WTC11 (cell line): ENCODE data around the gene FNBP1L. TPM values are rescaled to one million over a fixed set of nuclear protein-coding genes. Genes with fewer than 3 reads are reported as not detected.
A peak's percentile ranks its signal among the peaks of the same experiment; 100 is the strongest.

Experiments
- ATAC-seq: fragments of 200-7000 bp; cut with Tn5 transposase; 2 replicates; pipeline ENCODE4 v1.10.0; 2021; ENCODE audit warnings: mild to moderate bottlenecking, moderate library complexity
- CTCF ChIA-PET: fragments of 300-600 bp; sonication (Branson Sonifier 250); formaldehyde crosslinking; loops from one replicate; lab custom pipeline; 2021; ENCODE audit warnings: antibody characterized with exemption; lab: Charles Lee
- POLR2A ChIA-PET: fragments of 350-600 bp; sonication (Branson Sonifier 250); formaldehyde crosslinking; loops from one replicate; lab custom pipeline; 2021; ENCODE audit warnings: antibody characterized with exemption; lab: Charles Lee
- DNase-seq: peaks from one replicate; pipeline ENCODE4 v3.0.0; 2021; ENCODE audit warnings: low spot score
- H3K27ac Mint-ChIP-seq: 2 replicates; pipeline ENCODE4 v1.8.0; 2021; ENCODE audit warnings: mixed read lengths
- H3K27me3 Mint-ChIP-seq: 2 replicates; pipeline ENCODE4 v1.8.0; 2021; ENCODE audit warnings: low read depth, mild to moderate bottlenecking, moderate library complexity, mixed read lengths
- H3K36me3 Mint-ChIP-seq: 2 replicates; pipeline ENCODE4 v1.8.0; 2021; ENCODE audit warnings: mixed read lengths
- H3K4me1 Mint-ChIP-seq: 2 replicates; pipeline ENCODE4 v1.8.0; 2022; ENCODE audit warnings: mixed read lengths
- H3K4me3 Mint-ChIP-seq: 2 replicates; pipeline ENCODE4 v1.8.0; 2021; ENCODE audit warnings: mild to moderate bottlenecking, moderate library complexity, mixed read lengths
- H3K9me3 Mint-ChIP-seq: 2 replicates; pipeline ENCODE4 v1.8.0; 2021; ENCODE audit warnings: mixed read lengths
- ATF1 ChIP-seq: sonication (generic); formaldehyde crosslinking; IDR thresholded peaks from 2 replicates; pipeline ENCODE4 v1.8.1; 2023; ENCODE audit warnings: mild to moderate bottlenecking, moderate library complexity, missing genetic modification reagents
- MXD4 ChIP-seq: fragments of 250-450 bp; sonication (Bioruptor Pico); IDR thresholded peaks from 2 replicates; pipeline ENCODE4 v1.8.0; 2021; ENCODE audit warnings: mild to moderate bottlenecking, moderate library complexity, borderline replicate concordance
- MYBL2 ChIP-seq: sonication (generic); formaldehyde crosslinking; IDR thresholded peaks from 2 replicates; pipeline ENCODE4 v1.8.1; 2023; ENCODE audit warnings: mild to moderate bottlenecking, moderate library complexity, missing genetic modification reagents
- NR2C2 ChIP-seq: sonication (generic); formaldehyde crosslinking; IDR thresholded peaks from 2 replicates; pipeline ENCODE4 v1.8.0; 2022; ENCODE audit warnings: mild to moderate bottlenecking, missing genetic modification reagents
- SMAD3 ChIP-seq: sonication (generic); formaldehyde crosslinking; IDR thresholded peaks from 2 replicates; pipeline ENCODE4 v1.8.0; 2022; ENCODE audit warnings: missing genetic modification reagents, mild to moderate bottlenecking, borderline replicate concordance
- total RNA-seq: library from RNA; stranded (reverse); gene quantifications from 3 replicates; pipeline ENCODE4 v1.2.3, GENCODE V29; 2021
- TF ChIP-seq, protein P1 (sequence below): fragments of 250-450 bp; sonication (Bioruptor Pico); IDR thresholded peaks from 2 replicates; pipeline ENCODE4 v1.9.0; 2021; ENCODE audit warnings: moderate library complexity, mild to moderate bottlenecking, inconsistent platforms, borderline replicate concordance
- TF ChIP-seq, protein P2 (sequence below): sonication (generic); formaldehyde crosslinking; conservative IDR thresholded peaks from 2 replicates; pipeline ENCODE4 v1.8.1; 2022; ENCODE audit warnings: mild to moderate bottlenecking, missing genetic modification reagents
- TF ChIP-seq, protein P3 (sequence below): sonication (generic); formaldehyde crosslinking; IDR thresholded peaks from 2 replicates; pipeline ENCODE4 v1.8.0; 2023; ENCODE audit warnings: mild to moderate bottlenecking, missing genetic modification reagents
- TF ChIP-seq, protein P4 (sequence below): sonication (generic); formaldehyde crosslinking; IDR thresholded peaks from 2 replicates; pipeline ENCODE4 v1.8.1; 2022; ENCODE audit warnings: low read depth, missing genetic modification reagents, borderline replicate concordance
- TF ChIP-seq, protein P5 (sequence below): fragments of 250-450 bp; sonication (Bioruptor Pico); IDR thresholded peaks from 2 replicates; pipeline ENCODE4 v1.9.0; 2021; ENCODE audit warnings: mild to moderate bottlenecking
- TF ChIP-seq, protein P6 (sequence below): sonication (generic); formaldehyde crosslinking; conservative IDR thresholded peaks from 2 replicates; pipeline ENCODE4 v1.8.1; 2023; ENCODE audit warnings: mild to moderate bottlenecking, low read depth, missing genetic modification reagents, moderate library complexity

The FNBP1L gene
- total RNA-seq, 1 experiment from 2014 or later, result 79.1 TPM

DNA sequence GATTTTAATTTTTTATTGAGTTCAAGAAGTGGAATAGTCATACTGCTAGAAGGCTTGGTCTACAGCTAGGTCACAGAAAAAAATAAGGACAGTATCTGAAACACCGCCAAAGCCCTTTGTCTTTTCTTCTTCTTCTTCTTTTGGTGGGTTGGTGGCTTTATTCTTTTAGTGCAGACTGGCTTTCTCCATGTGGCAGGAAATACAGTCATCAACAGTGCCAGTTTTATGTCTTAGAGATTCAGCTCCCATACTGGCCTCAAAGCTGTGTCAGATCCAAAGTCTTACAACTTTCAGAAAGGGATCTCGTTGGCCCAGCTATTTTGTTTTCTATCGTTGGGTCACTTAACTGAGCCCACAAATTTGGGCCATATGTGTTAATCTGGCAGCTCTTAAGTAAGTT lies 58.2 kb downstream of the FNBP1L start (continued):
- TF ChIP-seq, protein P1, sequence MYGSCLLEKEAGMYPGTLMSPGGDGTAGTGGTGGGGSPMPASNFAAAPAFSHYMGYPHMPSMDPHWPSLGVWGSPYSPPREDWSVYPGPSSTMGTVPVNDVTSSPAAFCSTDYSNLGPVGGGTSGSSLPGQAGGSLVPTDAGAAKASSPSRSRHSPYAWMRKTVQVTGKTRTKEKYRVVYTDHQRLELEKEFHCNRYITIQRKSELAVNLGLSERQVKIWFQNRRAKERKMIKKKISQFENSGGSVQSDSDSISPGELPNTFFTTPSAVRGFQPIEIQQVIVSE (CRISPR knock-in tag), result no peak
- TF ChIP-seq NR2C2 (CRISPR knock-in tag), result no peak
- TF ChIP-seq, protein P2, sequence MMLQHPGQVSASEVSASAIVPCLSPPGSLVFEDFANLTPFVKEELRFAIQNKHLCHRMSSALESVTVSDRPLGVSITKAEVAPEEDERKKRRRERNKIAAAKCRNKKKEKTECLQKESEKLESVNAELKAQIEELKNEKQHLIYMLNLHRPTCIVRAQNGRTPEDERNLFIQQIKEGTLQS (CRISPR knock-in tag), result no peak
- TF ChIP-seq, all 79 proteins: peak for 0

DNA sequence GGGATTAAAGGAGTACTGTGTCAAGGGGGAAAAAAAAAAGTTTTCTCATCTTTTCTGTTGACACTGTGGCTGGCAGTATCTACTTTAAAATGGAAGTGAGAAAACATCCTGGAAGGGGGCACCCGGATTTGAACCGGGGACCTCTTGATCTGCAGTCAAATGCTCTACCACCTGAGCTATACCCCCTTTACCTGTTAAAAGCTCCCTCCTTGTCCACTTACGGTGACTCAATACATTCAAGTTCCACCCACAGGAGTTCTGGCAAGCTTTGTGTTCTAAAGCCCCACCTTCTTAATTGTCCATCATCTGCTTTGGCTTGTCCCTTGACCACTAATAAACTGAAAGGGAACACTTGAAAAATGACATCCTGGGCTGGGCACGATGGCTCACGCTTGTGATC lies 68.2 kb downstream of the FNBP1L start:
- POLR2A ChIA-PET, result no interaction called here
- DNase-seq (peak; percentile 21), ATAC-seq (no peak; the same call in none of the 2 replicates)
- Mint-ChIP-seq H3K27me3 (no peaks in the 10 kb centered on the region), H3K27ac (no peak overlapping the region), H3K36me3 (peaks cover 15% of the 10 kb centered on the region), H3K4me3 (no peak overlapping the region), H3K4me1 (peaks cover 16% of the 10 kb centered on the region), H3K9me3 (peaks cover 7% of the 10 kb centered on the region; the same call in 1 of the 2 replicates)
- CTCF ChIA-PET, result no interaction called here
- TF ChIP-seq MYBL2 (CRISPR knock-in tag) (no peak), ATF1 (CRISPR knock-in tag) (no peak), MXD4 (no peak)
- TF ChIP-seq, protein P3, sequence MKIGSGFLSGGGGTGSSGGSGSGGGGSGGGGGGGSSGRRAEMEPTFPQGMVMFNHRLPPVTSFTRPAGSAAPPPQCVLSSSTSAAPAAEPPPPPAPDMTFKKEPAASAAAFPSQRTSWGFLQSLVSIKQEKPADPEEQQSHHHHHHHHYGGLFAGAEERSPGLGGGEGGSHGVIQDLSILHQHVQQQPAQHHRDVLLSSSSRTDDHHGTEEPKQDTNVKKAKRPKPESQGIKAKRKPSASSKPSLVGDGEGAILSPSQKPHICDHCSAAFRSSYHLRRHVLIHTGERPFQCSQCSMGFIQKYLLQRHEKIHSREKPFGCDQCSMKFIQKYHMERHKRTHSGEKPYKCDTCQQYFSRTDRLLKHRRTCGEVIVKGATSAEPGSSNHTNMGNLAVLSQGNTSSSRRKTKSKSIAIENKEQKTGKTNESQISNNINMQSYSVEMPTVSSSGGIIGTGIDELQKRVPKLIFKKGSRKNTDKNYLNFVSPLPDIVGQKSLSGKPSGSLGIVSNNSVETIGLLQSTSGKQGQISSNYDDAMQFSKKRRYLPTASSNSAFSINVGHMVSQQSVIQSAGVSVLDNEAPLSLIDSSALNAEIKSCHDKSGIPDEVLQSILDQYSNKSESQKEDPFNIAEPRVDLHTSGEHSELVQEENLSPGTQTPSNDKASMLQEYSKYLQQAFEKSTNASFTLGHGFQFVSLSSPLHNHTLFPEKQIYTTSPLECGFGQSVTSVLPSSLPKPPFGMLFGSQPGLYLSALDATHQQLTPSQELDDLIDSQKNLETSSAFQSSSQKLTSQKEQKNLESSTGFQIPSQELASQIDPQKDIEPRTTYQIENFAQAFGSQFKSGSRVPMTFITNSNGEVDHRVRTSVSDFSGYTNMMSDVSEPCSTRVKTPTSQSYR (CRISPR knock-in tag), result no peak

DNA sequence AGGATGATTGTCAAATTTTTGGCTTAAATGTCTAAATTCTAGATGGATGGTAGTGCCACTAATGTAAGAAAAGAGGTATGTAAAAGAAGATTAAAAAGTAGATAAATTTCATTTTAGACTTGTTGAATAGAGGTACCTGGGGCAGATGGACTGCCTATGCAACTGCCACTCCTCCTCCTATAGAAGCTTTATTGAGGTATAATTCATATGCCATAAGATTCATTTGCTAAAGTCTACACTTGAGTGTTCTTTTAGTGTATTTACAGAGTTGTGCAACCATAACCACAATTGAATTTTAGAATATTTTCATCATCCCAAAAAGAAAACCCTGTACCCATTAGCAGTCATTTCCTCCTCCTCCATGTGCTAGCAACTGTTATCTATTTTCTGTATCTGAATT lies 70.6 kb downstream of the FNBP1L start:
- peaks cover 6% of the 10 kb centered on the region for H3K36me3 Mint-ChIP-seq
- no peak for ATAC-seq
- H3K9me3 Mint-ChIP-seq, result no peaks in the 10 kb centered on the region
- no peaks in the 10 kb centered on the region for H3K27me3 Mint-ChIP-seq
- H3K27ac Mint-ChIP-seq, result no peak overlapping the region; the same call in 1 of the 2 replicates
- ChIA-PET CTCF (interaction anchor here (1.6 kb wide), 1 partner anchor 214 kb away, joined by 4 read pairs; no protein-coding TSS in a partner anchor), POLR2A (no interaction called here)
- H3K4me3 Mint-ChIP-seq, result no peak overlapping the region
- peaks cover 20% of the 10 kb centered on the region for H3K4me1 Mint-ChIP-seq
- no peak for DNase-seq
- TF ChIP-seq, protein P4, sequence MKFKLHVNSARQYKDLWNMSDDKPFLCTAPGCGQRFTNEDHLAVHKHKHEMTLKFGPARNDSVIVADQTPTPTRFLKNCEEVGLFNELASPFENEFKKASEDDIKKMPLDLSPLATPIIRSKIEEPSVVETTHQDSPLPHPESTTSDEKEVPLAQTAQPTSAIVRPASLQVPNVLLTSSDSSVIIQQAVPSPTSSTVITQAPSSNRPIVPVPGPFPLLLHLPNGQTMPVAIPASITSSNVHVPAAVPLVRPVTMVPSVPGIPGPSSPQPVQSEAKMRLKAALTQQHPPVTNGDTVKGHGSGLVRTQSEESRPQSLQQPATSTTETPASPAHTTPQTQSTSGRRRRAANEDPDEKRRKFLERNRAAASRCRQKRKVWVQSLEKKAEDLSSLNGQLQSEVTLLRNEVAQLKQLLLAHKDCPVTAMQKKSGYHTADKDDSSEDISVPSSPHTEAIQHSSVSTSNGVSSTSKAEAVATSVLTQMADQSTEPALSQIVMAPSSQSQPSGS (CRISPR knock-in tag), result no peak
- TF ChIP-seq SMAD3 (CRISPR knock-in tag), result no peak
- TF ChIP-seq, protein P5, sequence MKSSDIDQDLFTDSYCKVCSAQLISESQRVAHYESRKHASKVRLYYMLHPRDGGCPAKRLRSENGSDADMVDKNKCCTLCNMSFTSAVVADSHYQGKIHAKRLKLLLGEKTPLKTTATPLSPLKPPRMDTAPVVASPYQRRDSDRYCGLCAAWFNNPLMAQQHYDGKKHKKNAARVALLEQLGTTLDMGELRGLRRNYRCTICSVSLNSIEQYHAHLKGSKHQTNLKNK (CRISPR knock-in tag), result no peak
- TF ChIP-seq, protein P6, sequence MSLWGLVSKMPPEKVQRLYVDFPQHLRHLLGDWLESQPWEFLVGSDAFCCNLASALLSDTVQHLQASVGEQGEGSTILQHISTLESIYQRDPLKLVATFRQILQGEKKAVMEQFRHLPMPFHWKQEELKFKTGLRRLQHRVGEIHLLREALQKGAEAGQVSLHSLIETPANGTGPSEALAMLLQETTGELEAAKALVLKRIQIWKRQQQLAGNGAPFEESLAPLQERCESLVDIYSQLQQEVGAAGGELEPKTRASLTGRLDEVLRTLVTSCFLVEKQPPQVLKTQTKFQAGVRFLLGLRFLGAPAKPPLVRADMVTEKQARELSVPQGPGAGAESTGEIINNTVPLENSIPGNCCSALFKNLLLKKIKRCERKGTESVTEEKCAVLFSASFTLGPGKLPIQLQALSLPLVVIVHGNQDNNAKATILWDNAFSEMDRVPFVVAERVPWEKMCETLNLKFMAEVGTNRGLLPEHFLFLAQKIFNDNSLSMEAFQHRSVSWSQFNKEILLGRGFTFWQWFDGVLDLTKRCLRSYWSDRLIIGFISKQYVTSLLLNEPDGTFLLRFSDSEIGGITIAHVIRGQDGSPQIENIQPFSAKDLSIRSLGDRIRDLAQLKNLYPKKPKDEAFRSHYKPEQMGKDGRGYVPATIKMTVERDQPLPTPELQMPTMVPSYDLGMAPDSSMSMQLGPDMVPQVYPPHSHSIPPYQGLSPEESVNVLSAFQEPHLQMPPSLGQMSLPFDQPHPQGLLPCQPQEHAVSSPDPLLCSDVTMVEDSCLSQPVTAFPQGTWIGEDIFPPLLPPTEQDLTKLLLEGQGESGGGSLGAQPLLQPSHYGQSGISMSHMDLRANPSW (CRISPR knock-in tag), result no peak
